H1 (cell line): ENCODE measurements around the gene SORBS1. TPM values are rescaled to one million over a fixed set of nuclear protein-coding genes. Genes with fewer than 3 reads are reported as not detected.

Experiments used
- MAFK ChIP-seq: IDR thresholded peaks from 2 replicates; pipeline ENCODE4 v1.6.1; 2012; ENCODE audit warnings: low read depth, mild to moderate bottlenecking, improper control_type of control experiment, low read length
- NANOG ChIP-seq: IDR thresholded peaks from 2 replicates; pipeline ENCODE4 v1.6.1; 2011; ENCODE audit warnings: low read length, low read depth, mild to moderate bottlenecking, inconsistent platforms; ENCODE audit not compliant: insufficient read depth, poor library complexity, severe bottlenecking
- PHF8 ChIP-seq: fragments of 200-600 bp; sonication (generic); conservative IDR thresholded peaks from 2 replicates; pipeline ENCODE4 v1.7.1; 2012; ENCODE audit warnings: low read depth, mild to moderate bottlenecking, inconsistent platforms, low read length, moderate library complexity
- RBBP5 ChIP-seq: IDR thresholded peaks from 2 replicates; pipeline ENCODE4 v1.7.1; 2012; ENCODE audit warnings: low read depth, mild to moderate bottlenecking, inconsistent platforms, low read length, moderate library complexity, borderline replicate concordance
- YY1 ChIP-seq: IDR thresholded peaks from 2 replicates; pipeline ENCODE4 v1.6.1; 2011; ENCODE audit warnings: low read depth, mild to moderate bottlenecking, low read length
- polyA plus RNA-seq, 7 experiments: library from polyadenylated mRNA; depleted of rRNA in 3 of 7; stranded (reverse) in 5 of 7; unstranded in 2 of 7; fragments of >200 nt in 5 of 7; fragments of 200-250 nt in 2 of 7; gene quantifications; 1 replicate in 5 of 7; 2 replicates in 1 of 7; 4 replicates in 1 of 7; pipeline versions ENCODE4 v1.2.1 to v1.2.3, GENCODE V29; 2011 to 2013; ENCODE audit warnings: missing spikeins in 2 of 7, mixed read lengths in 2 of 7
- total RNA-seq: library from RNA; stranded (reverse); fragmentation: NEBNext Ultra II Directional; extraction: Animal tissue kit (Norgen Biotek cat#: 25700); gene quantifications from 2 replicates; pipeline ENCODE4 v1.2.1, GENCODE V29; 2021
- TF ChIP-seq, protein P1 (sequence below): IDR thresholded peaks from 2 replicates; pipeline ENCODE4 v1.6.1; 2012; ENCODE audit warnings: low read length, inconsistent platforms
- TF ChIP-seq, protein P2 (sequence below): IDR thresholded peaks from 2 replicates; pipeline ENCODE4 v1.6.1; 2012; ENCODE audit warnings: inconsistent platforms

SORBS1 gene
- total and polyA plus RNA-seq, 2 of the 8 experiments (the other 6 are each of a cell fraction or from before 2014, with no cell fraction given): 16.0 to 35.0 TPM

DNA sequence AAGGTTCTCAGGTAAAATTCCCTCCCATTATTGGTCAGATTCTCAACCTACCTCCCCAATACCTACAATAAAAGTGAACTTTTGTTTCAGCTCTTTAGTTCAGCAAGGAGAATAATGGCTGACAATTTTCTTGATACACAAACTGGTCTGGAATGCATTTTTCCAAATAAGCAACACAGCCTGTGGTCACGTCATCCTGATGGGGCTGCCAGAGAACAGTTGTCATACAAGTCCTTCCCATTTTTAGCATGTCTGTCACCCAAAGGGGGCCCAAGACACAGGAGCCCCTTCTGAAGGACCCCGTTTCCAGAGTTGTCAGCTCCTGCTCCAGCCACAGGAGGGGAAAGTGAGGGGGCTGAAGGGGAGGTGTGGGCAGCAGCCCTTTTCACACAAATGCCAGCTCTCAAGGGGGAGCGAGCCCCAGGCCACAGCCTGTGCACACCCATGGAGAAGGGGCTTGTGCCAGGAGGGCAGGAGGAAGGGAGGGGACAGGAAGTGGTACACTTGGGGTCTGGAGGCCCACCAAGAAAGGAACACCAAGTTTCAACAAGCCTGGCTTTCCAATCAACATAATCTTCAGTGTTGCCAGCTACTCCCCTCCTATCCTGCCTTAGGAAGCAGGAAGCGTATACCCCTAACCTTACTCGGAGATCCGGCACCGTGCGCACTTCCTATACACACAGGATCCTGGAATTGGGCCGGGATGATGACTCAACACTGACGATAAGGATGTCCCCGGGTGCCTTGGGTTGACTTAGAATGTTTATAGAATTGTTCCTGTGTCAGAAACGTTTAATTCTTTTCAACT, 227.0 kb downstream of the SORBS1 start (continued):
- TF ChIP-seq MAFK (no peak), YY1 (no peak), RBBP5 (no peak), PHF8 (no peak), NANOG (no peak)
- TF ChIP-seq, protein P1, sequence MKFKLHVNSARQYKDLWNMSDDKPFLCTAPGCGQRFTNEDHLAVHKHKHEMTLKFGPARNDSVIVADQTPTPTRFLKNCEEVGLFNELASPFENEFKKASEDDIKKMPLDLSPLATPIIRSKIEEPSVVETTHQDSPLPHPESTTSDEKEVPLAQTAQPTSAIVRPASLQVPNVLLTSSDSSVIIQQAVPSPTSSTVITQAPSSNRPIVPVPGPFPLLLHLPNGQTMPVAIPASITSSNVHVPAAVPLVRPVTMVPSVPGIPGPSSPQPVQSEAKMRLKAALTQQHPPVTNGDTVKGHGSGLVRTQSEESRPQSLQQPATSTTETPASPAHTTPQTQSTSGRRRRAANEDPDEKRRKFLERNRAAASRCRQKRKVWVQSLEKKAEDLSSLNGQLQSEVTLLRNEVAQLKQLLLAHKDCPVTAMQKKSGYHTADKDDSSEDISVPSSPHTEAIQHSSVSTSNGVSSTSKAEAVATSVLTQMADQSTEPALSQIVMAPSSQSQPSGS: no peak
- TF ChIP-seq, protein P2, sequence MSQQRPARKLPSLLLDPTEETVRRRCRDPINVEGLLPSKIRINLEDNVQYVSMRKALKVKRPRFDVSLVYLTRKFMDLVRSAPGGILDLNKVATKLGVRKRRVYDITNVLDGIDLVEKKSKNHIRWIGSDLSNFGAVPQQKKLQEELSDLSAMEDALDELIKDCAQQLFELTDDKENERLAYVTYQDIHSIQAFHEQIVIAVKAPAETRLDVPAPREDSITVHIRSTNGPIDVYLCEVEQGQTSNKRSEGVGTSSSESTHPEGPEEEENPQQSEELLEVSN: no peak
